Liver (tissue), 9 donors: Measurements from ENCODE around the gene NDUFA11. TPM values are rescaled to one million over a fixed set of nuclear protein-coding genes. Genes with fewer than 3 reads are reported as not detected.

Experiments
- DNase-seq: peaks from one replicate; pipeline ENCODE4 v3.0.0-alpha.2; 2017; ENCODE audit warnings: low spot score
- H3K27ac ChIP-seq, 2 donors: one replicate each; pipeline ENCODE4 v1.7.0; 2013; ENCODE audit warnings: inconsistent platforms in 2 of 2, low read length in 2 of 2, control low read depth in 1 of 2, low read depth in 1 of 2, mild to moderate bottlenecking in 1 of 2
- H3K27me3 ChIP-seq, 4 donors: one replicate each; pipeline versions ENCODE4 v1.6.1 to v1.7.0; 2013; ENCODE audit warnings: low read length in 3 of 4, inconsistent platforms in 1 of 4, mild to moderate bottlenecking in 1 of 4, moderate library complexity in 1 of 4; ENCODE audit not compliant: control insufficient read depth in 4 of 4, insufficient read depth in 4 of 4
- H3K36me3 ChIP-seq, 4 donors: one replicate each; pipeline versions ENCODE4 v1.6.1 to v1.7.0; 2013; ENCODE audit warnings: low read length in 3 of 4, mild to moderate bottlenecking in 3 of 4, low read depth in 1 of 4, moderate library complexity in 1 of 4; ENCODE audit not compliant: control insufficient read depth in 4 of 4, insufficient read depth in 3 of 4
- H3K4me1 ChIP-seq, 4 donors: one replicate each; pipeline versions ENCODE4 v1.6.1 to v1.7.0; 2013; ENCODE audit warnings: low read length in 3 of 4, mild to moderate bottlenecking in 3 of 4, moderate library complexity in 1 of 4; ENCODE audit not compliant: control insufficient read depth in 4 of 4, insufficient read depth in 4 of 4
- H3K4me3 ChIP-seq, 3 donors: one replicate each; pipeline versions ENCODE4 v1.6.1 to v1.7.0; 2013; ENCODE audit warnings: low read length in 3 of 3, control low read depth in 1 of 3, low read depth in 1 of 3, mild to moderate bottlenecking in 1 of 3
- H3K9ac ChIP-seq, 2 donors: one replicate each; pipeline ENCODE4 v1.7.0; 2013; ENCODE audit warnings: low read length in 2 of 2, mild to moderate bottlenecking in 2 of 2, moderate library complexity in 2 of 2, control low read depth in 1 of 2, low read depth in 1 of 2
- H3K9me3 ChIP-seq, 4 donors: one replicate each; pipeline versions ENCODE4 v1.6.1 to v1.7.0; 2013; ENCODE audit warnings: low read length in 3 of 4; ENCODE audit not compliant: control insufficient read depth in 4 of 4
- EGR1 ChIP-seq, 2 donors: IDR thresholded peaks; 2 replicates each; pipeline ENCODE4 v1.6.1; 2016 to 2018; ENCODE audit warnings: antibody characterized with exemption in 2 of 2, low read depth in 2 of 2
- FOXA1 ChIP-seq: IDR thresholded peaks from 2 replicates; pipeline ENCODE4 v1.6.1; 2016; ENCODE audit warnings: antibody characterized with exemption
- FOXA2 ChIP-seq: IDR thresholded peaks from 2 replicates; pipeline ENCODE4 v1.6.1; 2016; ENCODE audit warnings: antibody characterized with exemption
- GABPA ChIP-seq, 2 donors: IDR thresholded peaks in 1 of 2; conservative IDR thresholded peaks in 1 of 2; 2 replicates each; pipeline ENCODE4 v1.6.1; 2016; ENCODE audit warnings: antibody characterized with exemption in 2 of 2, mild to moderate bottlenecking in 1 of 2, moderate library complexity in 1 of 2
- HNF4A ChIP-seq, 2 donors: conservative IDR thresholded peaks; 2 replicates each; pipeline ENCODE4 v1.6.1; 2016; ENCODE audit warnings: antibody characterized with exemption in 2 of 2, mild to moderate bottlenecking in 2 of 2
- HNF4G ChIP-seq: IDR thresholded peaks from 2 replicates; pipeline ENCODE4 v1.6.1; 2016; ENCODE audit warnings: antibody characterized with exemption
- JUND ChIP-seq, 2 donors: IDR thresholded peaks; 2 replicates each; pipeline ENCODE4 v1.6.1; 2016; ENCODE audit warnings: antibody characterized with exemption in 2 of 2
- NR2F2 ChIP-seq: IDR thresholded peaks from 2 replicates; pipeline ENCODE4 v1.6.1; 2016; ENCODE audit warnings: antibody characterized with exemption
- RAD21 ChIP-seq, 2 donors: IDR thresholded peaks; 2 replicates each; pipeline ENCODE4 v1.6.1; 2016; ENCODE audit warnings: antibody characterized with exemption in 2 of 2, mild to moderate bottlenecking in 2 of 2
- RXRA ChIP-seq, 2 donors: IDR thresholded peaks; 2 replicates each; pipeline ENCODE4 v1.6.1; 2017 to 2018; ENCODE audit warnings: antibody characterized with exemption in 2 of 2, mild to moderate bottlenecking in 1 of 2
- SP1 ChIP-seq: IDR thresholded peaks from 2 replicates; pipeline ENCODE4 v1.6.1; 2018; ENCODE audit warnings: antibody characterized with exemption, mild to moderate bottlenecking
- TAF1 ChIP-seq: conservative IDR thresholded peaks from 2 replicates; pipeline ENCODE4 v1.6.1; 2016; ENCODE audit warnings: antibody characterized with exemption, mild to moderate bottlenecking
- YY1 ChIP-seq: IDR thresholded peaks from 2 replicates; pipeline ENCODE4 v1.6.1; 2016; ENCODE audit warnings: antibody characterized with exemption, mild to moderate bottlenecking
- WGBS: extraction: QIAGEN DNeasy Blood & Tissue Kit; methylation state at CpG from one replicate; pipeline ENCODE4 v1.1.7; 2013; 5-methylcytosine and 5-hydroxymethylcytosine counted together
- polyA plus RNA-seq, 2 donors: library from polyadenylated mRNA; stranded (reverse) in 1 of 2; unstranded in 1 of 2; fragments of 200-250 nt in 1 of 2; fragments of >200 nt in 1 of 2; fragmentation: Nextera tagmentation in 1 of 2; extraction: Ambion mirVana in 1 of 2; gene quantifications; one replicate each; pipeline versions ENCODE4 v1.2.1 to v1.2.3, GENCODE V29; 2013 to 2015
- total RNA-seq, 2 donors: library from RNA; depleted of rRNA; stranded (reverse); fragments of >200 nt; gene quantifications; one replicate each; pipeline ENCODE4 v1.2.3, GENCODE V29; 2014
- TF ChIP-seq, protein P1 (sequence below): IDR thresholded peaks from 2 replicates; pipeline ENCODE4 v1.6.1; 2016; ENCODE audit warnings: antibody characterized with exemption, mild to moderate bottlenecking
- TF ChIP-seq, protein P2 (sequence below): IDR thresholded peaks from 2 replicates; pipeline ENCODE4 v1.6.1; 2016; ENCODE audit warnings: antibody characterized with exemption
- TF ChIP-seq, protein P3 (sequence below): fragments of 150-350 bp; IDR thresholded peaks from 2 replicates; pipeline ENCODE4 v1.5.1; 2017; ENCODE audit warnings: improper control_type of control experiment, low read depth, low read length; ENCODE audit not compliant: missing input control
- TF ChIP-seq, protein P4 (sequence below): IDR thresholded peaks from 2 replicates; pipeline ENCODE4 v1.6.1; 2016; ENCODE audit warnings: antibody characterized with exemption
- TF ChIP-seq, protein P5 (sequence below): IDR thresholded peaks from 2 replicates; pipeline ENCODE4 v1.6.1; 2016; ENCODE audit warnings: antibody characterized with exemption
- donor health status: healthy.
- donor health status: healthy.
- donor health status: healthy.
- donor health status: healthy.
- donor health status: healthy.

NDUFA11 gene
- total and polyA plus RNA-seq, 4 donors, result 127 to 394 (median 226) TPM

DNA sequence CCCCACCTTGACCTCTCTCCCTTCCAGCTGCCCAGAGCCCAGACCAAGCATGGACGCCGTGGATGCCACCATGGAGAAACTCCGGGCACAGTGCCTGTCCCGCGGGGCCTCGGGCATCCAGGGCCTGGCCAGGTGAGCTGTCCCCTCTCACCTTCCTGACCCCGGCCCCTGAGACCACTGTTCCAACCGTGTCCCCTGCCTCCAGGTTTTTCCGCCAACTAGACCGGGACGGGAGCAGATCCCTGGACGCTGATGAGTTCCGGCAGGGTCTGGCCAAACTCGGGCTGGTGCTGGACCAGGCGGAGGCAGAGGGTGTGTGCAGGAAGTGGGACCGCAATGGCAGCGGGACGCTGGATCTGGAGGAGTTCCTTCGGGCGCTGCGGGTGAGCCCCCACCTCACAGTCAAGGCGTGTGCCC is 10.8 kb upstream of the NDUFA11 start:
- no peaks in the 10 kb centered on the region for H3K27me3 ChIP-seq
- TF ChIP-seq FOXA1 (no peak), TAF1 (no peak), FOXA2 (no peak), EGR1 (IDR thresholded peaks at IDR 0.05; ENCODE audit: low read depth in 2 of 2) (no peak), SP1 (no peak), NR2F2 (no peak), GABPA (IDR thresholded peaks at IDR 0.05 in 1 of 2, conservative IDR thresholded peaks at IDR 0.05 in 1 of 2) (no peak), YY1 (no peak), RXRA (IDR thresholded peaks at IDR 0.05) (no peak), RAD21 (IDR thresholded peaks at IDR 0.05) (no peak), JUND (IDR thresholded peaks at IDR 0.05) (no peak), HNF4A (conservative IDR thresholded peaks at IDR 0.05) (no peak), HNF4G (no peak)
- TF ChIP-seq, protein P1, sequence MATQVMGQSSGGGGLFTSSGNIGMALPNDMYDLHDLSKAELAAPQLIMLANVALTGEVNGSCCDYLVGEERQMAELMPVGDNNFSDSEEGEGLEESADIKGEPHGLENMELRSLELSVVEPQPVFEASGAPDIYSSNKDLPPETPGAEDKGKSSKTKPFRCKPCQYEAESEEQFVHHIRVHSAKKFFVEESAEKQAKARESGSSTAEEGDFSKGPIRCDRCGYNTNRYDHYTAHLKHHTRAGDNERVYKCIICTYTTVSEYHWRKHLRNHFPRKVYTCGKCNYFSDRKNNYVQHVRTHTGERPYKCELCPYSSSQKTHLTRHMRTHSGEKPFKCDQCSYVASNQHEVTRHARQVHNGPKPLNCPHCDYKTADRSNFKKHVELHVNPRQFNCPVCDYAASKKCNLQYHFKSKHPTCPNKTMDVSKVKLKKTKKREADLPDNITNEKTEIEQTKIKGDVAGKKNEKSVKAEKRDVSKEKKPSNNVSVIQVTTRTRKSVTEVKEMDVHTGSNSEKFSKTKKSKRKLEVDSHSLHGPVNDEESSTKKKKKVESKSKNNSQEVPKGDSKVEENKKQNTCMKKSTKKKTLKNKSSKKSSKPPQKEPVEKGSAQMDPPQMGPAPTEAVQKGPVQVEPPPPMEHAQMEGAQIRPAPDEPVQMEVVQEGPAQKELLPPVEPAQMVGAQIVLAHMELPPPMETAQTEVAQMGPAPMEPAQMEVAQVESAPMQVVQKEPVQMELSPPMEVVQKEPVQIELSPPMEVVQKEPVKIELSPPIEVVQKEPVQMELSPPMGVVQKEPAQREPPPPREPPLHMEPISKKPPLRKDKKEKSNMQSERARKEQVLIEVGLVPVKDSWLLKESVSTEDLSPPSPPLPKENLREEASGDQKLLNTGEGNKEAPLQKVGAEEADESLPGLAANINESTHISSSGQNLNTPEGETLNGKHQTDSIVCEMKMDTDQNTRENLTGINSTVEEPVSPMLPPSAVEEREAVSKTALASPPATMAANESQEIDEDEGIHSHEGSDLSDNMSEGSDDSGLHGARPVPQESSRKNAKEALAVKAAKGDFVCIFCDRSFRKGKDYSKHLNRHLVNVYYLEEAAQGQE, result no peak
- TF ChIP-seq, protein P2, sequence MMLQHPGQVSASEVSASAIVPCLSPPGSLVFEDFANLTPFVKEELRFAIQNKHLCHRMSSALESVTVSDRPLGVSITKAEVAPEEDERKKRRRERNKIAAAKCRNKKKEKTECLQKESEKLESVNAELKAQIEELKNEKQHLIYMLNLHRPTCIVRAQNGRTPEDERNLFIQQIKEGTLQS, result no peak
- TF ChIP-seq, protein P3, sequence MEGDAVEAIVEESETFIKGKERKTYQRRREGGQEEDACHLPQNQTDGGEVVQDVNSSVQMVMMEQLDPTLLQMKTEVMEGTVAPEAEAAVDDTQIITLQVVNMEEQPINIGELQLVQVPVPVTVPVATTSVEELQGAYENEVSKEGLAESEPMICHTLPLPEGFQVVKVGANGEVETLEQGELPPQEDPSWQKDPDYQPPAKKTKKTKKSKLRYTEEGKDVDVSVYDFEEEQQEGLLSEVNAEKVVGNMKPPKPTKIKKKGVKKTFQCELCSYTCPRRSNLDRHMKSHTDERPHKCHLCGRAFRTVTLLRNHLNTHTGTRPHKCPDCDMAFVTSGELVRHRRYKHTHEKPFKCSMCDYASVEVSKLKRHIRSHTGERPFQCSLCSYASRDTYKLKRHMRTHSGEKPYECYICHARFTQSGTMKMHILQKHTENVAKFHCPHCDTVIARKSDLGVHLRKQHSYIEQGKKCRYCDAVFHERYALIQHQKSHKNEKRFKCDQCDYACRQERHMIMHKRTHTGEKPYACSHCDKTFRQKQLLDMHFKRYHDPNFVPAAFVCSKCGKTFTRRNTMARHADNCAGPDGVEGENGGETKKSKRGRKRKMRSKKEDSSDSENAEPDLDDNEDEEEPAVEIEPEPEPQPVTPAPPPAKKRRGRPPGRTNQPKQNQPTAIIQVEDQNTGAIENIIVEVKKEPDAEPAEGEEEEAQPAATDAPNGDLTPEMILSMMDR, result no peak
- TF ChIP-seq, protein P4, sequence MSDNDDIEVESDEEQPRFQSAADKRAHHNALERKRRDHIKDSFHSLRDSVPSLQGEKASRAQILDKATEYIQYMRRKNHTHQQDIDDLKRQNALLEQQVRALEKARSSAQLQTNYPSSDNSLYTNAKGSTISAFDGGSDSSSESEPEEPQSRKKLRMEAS, result no peak
- TF ChIP-seq, protein P5, sequence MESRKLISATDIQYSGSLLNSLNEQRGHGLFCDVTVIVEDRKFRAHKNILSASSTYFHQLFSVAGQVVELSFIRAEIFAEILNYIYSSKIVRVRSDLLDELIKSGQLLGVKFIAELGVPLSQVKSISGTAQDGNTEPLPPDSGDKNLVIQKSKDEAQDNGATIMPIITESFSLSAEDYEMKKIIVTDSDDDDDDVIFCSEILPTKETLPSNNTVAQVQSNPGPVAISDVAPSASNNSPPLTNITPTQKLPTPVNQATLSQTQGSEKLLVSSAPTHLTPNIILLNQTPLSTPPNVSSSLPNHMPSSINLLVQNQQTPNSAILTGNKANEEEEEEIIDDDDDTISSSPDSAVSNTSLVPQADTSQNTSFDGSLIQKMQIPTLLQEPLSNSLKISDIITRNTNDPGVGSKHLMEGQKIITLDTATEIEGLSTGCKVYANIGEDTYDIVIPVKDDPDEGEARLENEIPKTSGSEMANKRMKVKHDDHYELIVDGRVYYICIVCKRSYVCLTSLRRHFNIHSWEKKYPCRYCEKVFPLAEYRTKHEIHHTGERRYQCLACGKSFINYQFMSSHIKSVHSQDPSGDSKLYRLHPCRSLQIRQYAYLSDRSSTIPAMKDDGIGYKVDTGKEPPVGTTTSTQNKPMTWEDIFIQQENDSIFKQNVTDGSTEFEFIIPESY, result no peak
- H3K4me1 ChIP-seq, result peaks cover 5 to 12% (median 7%) of the 10 kb centered on the region in 4 donors
- no peak for DNase-seq
- no peaks in the 10 kb centered on the region for H3K9me3 ChIP-seq
- H3K9ac ChIP-seq, result no peak overlapping the region
- no peak overlapping the region for H3K27ac ChIP-seq
- peaks cover 13 to 43% (median 13%) of the 10 kb centered on the region in 4 donors for H3K36me3 ChIP-seq
- whole genome bisulfite sequencing, result 85% methylated on average over 22 of the region's 22 CpGs
- no peak overlapping the region for H3K4me3 ChIP-seq
